ENCODE results near the gene DNAJC15. TPM values are rescaled to one million over a fixed set of nuclear protein-coding genes. Genes with fewer than 3 reads are reported as not detected.

DNAJC15 gene
- polyA plus RNA-seq, 1 donor from 2014 or later: 36.7 TPM

GRCh38 chr13:42994878-42995277, 28.5 kb upstream of the DNAJC15 start:
- no peaks in the 10 kb centered on the region for H3K27me3 Mint-ChIP-seq

GRCh38 chr13:42996584-42996983, 26.8 kb upstream of the DNAJC15 start:
- no peaks in the 10 kb centered on the region for H3K27me3 Mint-ChIP-seq
- H3K27ac Mint-ChIP-seq: no peak overlapping the region
- H3K9me3 Mint-ChIP-seq: no peaks in the 10 kb centered on the region
- H3K4me3 Mint-ChIP-seq: no peak overlapping the region
- H3K4me1 Mint-ChIP-seq: peaks cover 10 to 17% (median 17%) of the 10 kb centered on the region in 3 donors
- H3K36me3 Mint-ChIP-seq: peaks cover 2% of the 10 kb centered on the region

More at GRCh38 chr13:42994878-42995277, 28.5 kb upstream of the DNAJC15 start:
- H3K4me1 Mint-ChIP-seq: peaks cover 23 to 30% (median 29%) of the 10 kb centered on the region in 3 donors
- H3K4me3 Mint-ChIP-seq: no peak overlapping the region
- peaks cover 2% of the 10 kb centered on the region for H3K36me3 Mint-ChIP-seq
- no peaks in the 10 kb centered on the region for H3K9me3 Mint-ChIP-seq
- H3K27ac Mint-ChIP-seq: peak overlapping the region in 1 of 3 donors; percentile 53

- H3K27me3 Mint-ChIP-seq: no peaks in the 10 kb centered on the region
- H3K4me1 Mint-ChIP-seq: peaks cover 9 to 12% (median 10%) of the 10 kb centered on the region in 3 donors
- H3K36me3 Mint-ChIP-seq: peaks cover 2% of the 10 kb centered on the region
- peaks cover 0 to 3% (median 0%) of the 10 kb centered on the region in 3 donors for H3K9me3 Mint-ChIP-seq
- no peak overlapping the region for H3K27ac Mint-ChIP-seq
- H3K4me3 Mint-ChIP-seq: peak overlapping the region in 1 of 4 donors; percentile 38
Measured at GRCh38 chr13:42997381-42997780, 26.0 kb upstream of the DNAJC15 start.

DNA sequence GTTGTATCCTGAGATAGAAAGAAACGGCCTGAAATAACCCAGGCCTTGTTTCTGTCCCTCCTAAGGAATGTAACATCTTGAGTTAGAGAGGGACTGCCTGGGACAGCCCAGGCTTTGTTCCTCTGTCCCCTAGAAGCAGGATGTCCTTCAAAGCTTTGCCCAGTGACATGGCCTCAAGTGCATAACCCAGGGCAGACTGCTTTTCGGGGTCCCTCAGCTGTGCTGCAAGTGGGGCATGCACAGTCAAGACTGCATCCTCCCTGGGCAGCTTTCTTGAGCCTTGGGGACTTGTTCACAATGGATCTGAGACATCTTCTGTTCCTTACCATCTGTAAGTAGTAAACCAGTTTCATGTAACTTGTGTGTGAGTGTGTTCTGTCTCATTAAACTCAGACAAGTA, 23.9 kb upstream of the DNAJC15 start:
- Mint-ChIP-seq H3K36me3 (no peaks in the 10 kb centered on the region), H3K4me3 (no peak overlapping the region), H3K4me1 (peaks cover 0 to 3% (median 0%) of the 10 kb centered on the region in 3 donors), H3K9me3 (peaks cover 0 to 4% (median 0%) of the 10 kb centered on the region in 3 donors), H3K27me3 (no peaks in the 10 kb centered on the region), H3K27ac (no peak overlapping the region)

- H3K27me3 Mint-ChIP-seq: no peaks in the 10 kb centered on the region
- H3K4me3 Mint-ChIP-seq: no peak overlapping the region
- no peak overlapping the region for H3K27ac Mint-ChIP-seq
- no peaks in the 10 kb centered on the region for H3K4me1 Mint-ChIP-seq
- no peaks in the 10 kb centered on the region for H3K36me3 Mint-ChIP-seq
- peaks cover 0 to 4% (median 0%) of the 10 kb centered on the region in 3 donors for H3K9me3 Mint-ChIP-seq
Measured at GRCh38 chr13:43000676-43001075, 22.7 kb upstream of the DNAJC15 start.

DNA sequence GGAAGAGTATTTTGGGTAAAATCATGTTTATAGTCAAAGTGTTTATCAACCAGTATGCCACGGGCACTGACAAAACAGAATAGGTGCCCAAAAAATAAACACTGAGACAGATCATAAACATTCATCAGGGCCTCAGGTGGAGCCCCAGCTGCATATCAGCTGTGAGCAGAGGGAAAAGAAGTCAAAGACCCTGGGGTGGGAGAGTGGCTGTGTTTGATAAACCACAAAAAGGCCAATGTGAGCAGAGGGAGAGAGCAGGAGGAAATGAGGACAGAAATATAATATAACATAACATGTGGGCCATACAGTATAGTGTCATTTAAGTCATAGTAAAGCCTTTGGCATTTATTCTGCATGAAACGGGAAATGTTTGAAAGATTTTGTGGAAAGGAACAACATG, 21.4 kb upstream of the DNAJC15 start:
- H3K9me3 Mint-ChIP-seq: peaks cover 0 to 4% (median 0%) of the 10 kb centered on the region in 3 donors
- H3K27ac Mint-ChIP-seq: no peak overlapping the region
- no peaks in the 10 kb centered on the region for H3K4me1 Mint-ChIP-seq
- no peaks in the 10 kb centered on the region for H3K36me3 Mint-ChIP-seq
- H3K4me3 Mint-ChIP-seq: no peak overlapping the region
- no peaks in the 10 kb centered on the region for H3K27me3 Mint-ChIP-seq

DNA sequence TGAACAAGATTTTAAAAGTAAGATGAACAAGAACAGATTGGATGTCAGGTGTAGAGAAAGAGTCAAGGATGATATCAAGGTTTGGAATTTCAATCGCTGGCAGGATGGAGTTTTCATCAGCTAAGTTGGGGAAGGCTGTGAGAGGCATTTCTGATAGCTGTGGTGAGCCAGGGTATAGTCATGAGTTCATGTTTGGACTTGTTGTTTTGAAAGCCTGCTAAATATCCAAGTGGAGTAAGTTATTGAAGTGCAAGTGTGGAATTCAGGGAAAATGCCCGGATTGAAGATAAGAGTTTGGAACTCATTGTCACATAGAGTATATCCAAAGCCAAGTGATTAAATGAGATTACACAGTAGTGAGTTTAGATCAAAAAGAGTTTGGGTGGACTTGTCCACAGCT, 20.4 kb upstream of the DNAJC15 start:
- no peaks in the 10 kb centered on the region for H3K27me3 Mint-ChIP-seq
- no peak overlapping the region for H3K27ac Mint-ChIP-seq

GRCh38 chr13:43003729-43004128, 19.7 kb upstream of the DNAJC15 start:
- no peaks in the 10 kb centered on the region for H3K4me1 Mint-ChIP-seq
- H3K27ac Mint-ChIP-seq: no peak overlapping the region
- no peaks in the 10 kb centered on the region for H3K36me3 Mint-ChIP-seq
- peaks cover 0 to 4% (median 0%) of the 10 kb centered on the region in 3 donors for H3K9me3 Mint-ChIP-seq
- no peaks in the 10 kb centered on the region for H3K27me3 Mint-ChIP-seq
- no peak overlapping the region for H3K4me3 Mint-ChIP-seq

More for the DNA sequence above, 20.4 kb upstream of the DNAJC15 start:
- Mint-ChIP-seq H3K4me3 (no peak overlapping the region), H3K4me1 (no peaks in the 10 kb centered on the region), H3K9me3 (peaks cover 0 to 4% (median 0%) of the 10 kb centered on the region in 3 donors), H3K36me3 (no peaks in the 10 kb centered on the region)

DNA sequence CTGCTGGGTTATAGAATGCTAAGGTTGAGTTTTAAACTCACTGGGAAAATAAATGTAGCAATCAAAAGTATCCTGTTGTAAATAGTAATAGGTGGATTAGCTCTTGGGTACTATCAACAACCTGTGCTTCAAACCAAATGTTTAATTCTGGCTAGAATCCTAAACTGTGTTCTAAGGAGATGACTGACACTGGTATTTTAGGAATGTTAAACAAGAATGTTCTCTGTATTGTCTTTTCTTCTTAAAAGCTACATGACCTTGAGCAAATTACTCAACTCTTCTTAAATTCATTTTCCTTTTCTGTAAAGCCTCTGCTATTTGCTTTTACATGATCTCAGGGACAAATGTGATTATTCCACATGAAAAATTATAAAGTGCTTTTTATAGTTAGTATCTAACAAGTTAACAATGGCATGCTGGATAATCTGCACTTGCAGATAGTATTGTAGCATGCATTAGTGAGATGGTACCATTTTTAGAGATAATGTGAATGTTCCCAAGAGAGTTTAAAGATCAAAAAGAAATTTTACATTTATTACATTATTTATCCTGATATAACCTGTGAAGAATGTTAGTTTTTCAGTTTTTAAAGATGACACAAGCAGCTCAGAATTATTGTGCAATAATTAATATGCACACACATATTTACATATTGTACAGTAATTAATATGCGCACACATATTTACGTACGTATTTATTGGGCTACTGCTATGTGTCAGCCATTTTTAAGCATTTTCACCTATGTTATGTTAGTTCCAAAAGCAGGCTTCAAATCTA, 17.7 kb upstream of the DNAJC15 start:
- no peaks in the 10 kb centered on the region for H3K27me3 Mint-ChIP-seq
- H3K36me3 Mint-ChIP-seq: no peaks in the 10 kb centered on the region
- H3K27ac Mint-ChIP-seq: no peak overlapping the region
- H3K9me3 Mint-ChIP-seq: peaks cover 0 to 4% (median 0%) of the 10 kb centered on the region in 3 donors
- no peaks in the 10 kb centered on the region for H3K4me1 Mint-ChIP-seq
- H3K4me3 Mint-ChIP-seq: no peak overlapping the region

DNA sequence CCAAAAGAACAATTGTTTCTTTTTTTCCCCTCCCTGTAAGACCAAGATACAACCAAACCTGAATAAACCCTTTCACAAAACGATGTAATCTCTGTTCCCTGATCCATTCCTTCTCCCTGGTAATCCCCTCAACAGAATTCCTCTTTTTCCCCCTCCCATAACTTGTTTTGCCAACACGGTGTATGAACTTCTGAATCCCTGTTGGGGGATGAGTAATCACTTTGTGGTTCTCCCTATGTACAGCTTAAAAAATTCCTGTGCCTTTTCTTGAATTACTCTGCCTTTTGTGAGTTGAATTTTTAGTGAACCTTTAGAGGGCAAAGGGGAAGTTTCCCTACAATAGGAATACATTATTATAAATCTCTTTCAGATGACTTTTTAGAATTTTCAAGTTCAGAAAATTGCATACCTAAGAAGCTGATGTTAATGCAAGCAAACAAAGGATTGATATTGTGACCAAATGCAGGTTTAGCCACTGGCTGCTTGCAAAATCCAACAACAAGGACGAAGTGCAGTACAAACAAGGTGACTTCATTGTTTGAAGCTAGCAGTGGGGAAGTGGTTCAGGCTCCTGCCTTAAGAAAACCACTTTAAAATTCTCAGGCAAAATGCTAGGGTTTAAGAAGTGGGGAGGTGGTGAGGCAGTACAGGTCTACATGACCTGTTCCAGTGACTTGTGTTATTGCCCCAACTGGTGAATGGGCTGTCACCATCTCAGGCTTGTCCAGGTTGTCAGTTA, 16.3 kb upstream of the DNAJC15 start:
- no peaks in the 10 kb centered on the region for H3K27me3 Mint-ChIP-seq
- H3K4me3 Mint-ChIP-seq: no peak overlapping the region
- H3K9me3 Mint-ChIP-seq: peaks cover 0 to 3% (median 0%) of the 10 kb centered on the region in 3 donors
- no peak overlapping the region for H3K27ac Mint-ChIP-seq
- H3K36me3 Mint-ChIP-seq: no peaks in the 10 kb centered on the region
- no peaks in the 10 kb centered on the region for H3K4me1 Mint-ChIP-seq

- Mint-ChIP-seq H3K36me3 (no peaks in the 10 kb centered on the region), H3K4me3 (no peak overlapping the region), H3K27ac (no peak overlapping the region), H3K27me3 (no peaks in the 10 kb centered on the region), H3K9me3 (no peaks in the 10 kb centered on the region), H3K4me1 (no peaks in the 10 kb centered on the region)
Measured at GRCh38 chr13:43008596-43008995, 14.8 kb upstream of the DNAJC15 start.

- H3K27ac Mint-ChIP-seq: no peak overlapping the region
- H3K9me3 Mint-ChIP-seq: no peaks in the 10 kb centered on the region
- no peaks in the 10 kb centered on the region for H3K36me3 Mint-ChIP-seq
- no peaks in the 10 kb centered on the region for H3K27me3 Mint-ChIP-seq
- H3K4me1 Mint-ChIP-seq: no peaks in the 10 kb centered on the region
- no peak overlapping the region for H3K4me3 Mint-ChIP-seq
Measured at GRCh38 chr13:43009506-43009905, 13.9 kb upstream of the DNAJC15 start.

DNA sequence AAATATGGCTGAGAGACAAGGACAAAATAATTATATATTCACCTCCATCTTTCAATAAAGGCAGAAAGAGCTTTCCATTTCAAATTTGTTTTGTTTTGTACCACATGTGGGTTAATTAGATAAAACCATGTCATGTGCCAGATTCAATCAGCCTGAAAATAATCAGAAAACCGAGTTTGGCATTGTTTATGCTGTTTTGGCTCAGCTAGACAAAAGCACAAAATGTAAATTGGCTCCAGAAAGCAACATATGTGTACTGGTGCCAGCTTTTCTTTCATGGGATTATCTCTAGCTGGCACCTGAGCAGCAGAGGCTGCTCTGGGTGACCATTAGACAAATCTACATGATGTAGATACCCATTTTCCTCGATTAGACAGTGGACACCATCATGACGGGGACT, 9.2 kb upstream of the DNAJC15 start:
- no peaks in the 10 kb centered on the region for H3K4me1 Mint-ChIP-seq
- no peaks in the 10 kb centered on the region for H3K27me3 Mint-ChIP-seq
- no peak overlapping the region for H3K27ac Mint-ChIP-seq

DNA sequence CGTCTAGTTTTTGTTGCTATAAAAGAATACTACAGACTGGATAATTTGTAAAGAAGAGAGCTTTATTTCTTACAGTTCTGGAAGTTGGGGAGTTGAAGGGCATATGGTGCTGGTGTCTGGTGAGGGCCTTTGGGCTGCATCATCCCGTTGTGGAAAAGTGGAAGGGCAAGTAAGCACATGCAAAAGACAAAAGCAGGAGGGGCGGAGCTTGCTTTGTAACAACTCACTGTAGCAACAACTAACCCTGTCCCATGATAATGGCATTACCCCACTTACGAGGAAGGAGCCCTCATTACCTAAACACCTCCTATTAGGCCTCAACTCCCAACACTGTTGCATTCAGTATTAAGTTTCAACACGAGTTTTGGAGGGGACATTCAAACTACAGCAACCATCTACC, 7.2 kb upstream of the DNAJC15 start:
- H3K36me3 Mint-ChIP-seq: no peaks in the 10 kb centered on the region
- no peaks in the 10 kb centered on the region for H3K27me3 Mint-ChIP-seq
- H3K27ac Mint-ChIP-seq: no peak overlapping the region
- H3K4me3 Mint-ChIP-seq: no peak overlapping the region
- H3K9me3 Mint-ChIP-seq: no peaks in the 10 kb centered on the region
- H3K4me1 Mint-ChIP-seq: no peaks in the 10 kb centered on the region

More for the DNA sequence above, 9.2 kb upstream of the DNAJC15 start:
- Mint-ChIP-seq H3K4me3 (no peak overlapping the region), H3K36me3 (no peaks in the 10 kb centered on the region), H3K9me3 (no peaks in the 10 kb centered on the region)

DNA sequence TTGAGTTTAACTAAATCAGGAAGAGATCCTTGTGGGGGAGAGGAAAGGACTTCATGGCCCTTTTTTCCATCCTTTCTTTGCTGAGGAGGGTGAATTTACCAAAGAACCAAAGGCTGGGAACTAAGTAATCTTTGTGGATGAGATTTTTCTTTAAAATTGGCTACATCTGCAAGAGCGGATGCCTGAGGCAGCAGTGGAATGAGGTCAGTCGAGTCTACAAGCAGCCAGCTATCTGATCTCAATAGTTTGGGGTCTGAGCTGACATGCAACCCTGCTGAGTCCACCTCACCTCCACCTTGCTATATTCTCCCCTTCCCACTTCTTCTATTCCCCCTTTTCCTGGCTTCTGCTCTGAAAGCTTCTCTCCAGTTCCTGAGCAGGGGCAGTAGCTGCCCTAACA, 3.6 kb upstream of the DNAJC15 start:
- no peak overlapping the region for H3K4me3 Mint-ChIP-seq
- H3K27ac Mint-ChIP-seq: no peak overlapping the region
- no peaks in the 10 kb centered on the region for H3K36me3 Mint-ChIP-seq
- H3K9me3 Mint-ChIP-seq: no peaks in the 10 kb centered on the region
- H3K4me1 Mint-ChIP-seq: peaks cover 5 to 15% (median 6%) of the 10 kb centered on the region in 3 donors
- no peaks in the 10 kb centered on the region for H3K27me3 Mint-ChIP-seq
